A549 (cell line): ENCODE data around the gene ANKFN1.

Experiments
- EP300 ChIP-seq, 2 experiments: fragments of >200 bp; sonication (Bioruptor Twin); formaldehyde crosslinking; IDR thresholded peaks; 2 replicates in 1 of 2; 3 replicates in 1 of 2; pipeline ENCODE4 v1.6.1; 2016 to 2017
- FOSB ChIP-seq: fragments of 250-450 bp; sonication (Bioruptor Pico); IDR thresholded peaks from 2 replicates; pipeline ENCODE4 v1.5.0; 2020; ENCODE audit warnings: mild to moderate bottlenecking, moderate library complexity
- NPAS2 ChIP-seq: fragments of 250-450 bp; sonication (Bioruptor Pico); IDR thresholded peaks from 2 replicates; pipeline ENCODE4 v1.8.0; 2022; ENCODE audit warnings: mild to moderate bottlenecking, moderate library complexity, borderline replicate concordance
- RCOR1 ChIP-seq: fragments of 150-350 bp; IDR thresholded peaks from 2 replicates; pipeline ENCODE4 v1.6.1; 2014; ENCODE audit warnings: antibody characterized with exemption, low read length, low read depth
- TFCP2L1 ChIP-seq: fragments of 250-450 bp; sonication (Bioruptor Pico); IDR thresholded peaks from 2 replicates; pipeline ENCODE4 v1.5.0; 2021; ENCODE audit warnings: mild to moderate bottlenecking
- TF ChIP-seq, protein P1 (sequence below): fragments of >200 bp; sonication (Bioruptor Twin); formaldehyde crosslinking; IDR thresholded peaks from 3 replicates; pipeline ENCODE4 v1.5.1; 2016

DNA sequence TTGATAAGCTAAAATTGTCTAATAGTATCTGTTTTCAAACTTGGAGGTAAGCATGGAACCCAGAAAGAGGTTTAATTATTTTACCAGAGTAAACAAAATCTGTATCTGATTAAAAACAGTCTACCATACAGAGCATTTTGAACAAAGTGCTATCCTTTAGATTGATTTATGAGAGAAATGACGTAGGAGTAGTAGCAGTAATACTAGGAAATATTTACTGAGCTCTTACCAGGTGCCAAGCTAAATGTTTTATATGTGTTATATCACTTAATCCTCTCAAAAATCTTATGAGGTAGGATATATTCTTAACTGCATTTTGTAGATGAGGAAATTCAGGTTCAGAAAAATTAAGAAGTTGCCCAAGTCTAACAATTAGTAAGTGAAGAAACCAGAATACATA is 253.8 kb downstream of the ANKFN1 start:
- TF ChIP-seq NPAS2 (CRISPR knock-in tag) = no peak
- TF ChIP-seq TFCP2L1 (CRISPR knock-in tag) = no peak
- TF ChIP-seq, protein P1, sequence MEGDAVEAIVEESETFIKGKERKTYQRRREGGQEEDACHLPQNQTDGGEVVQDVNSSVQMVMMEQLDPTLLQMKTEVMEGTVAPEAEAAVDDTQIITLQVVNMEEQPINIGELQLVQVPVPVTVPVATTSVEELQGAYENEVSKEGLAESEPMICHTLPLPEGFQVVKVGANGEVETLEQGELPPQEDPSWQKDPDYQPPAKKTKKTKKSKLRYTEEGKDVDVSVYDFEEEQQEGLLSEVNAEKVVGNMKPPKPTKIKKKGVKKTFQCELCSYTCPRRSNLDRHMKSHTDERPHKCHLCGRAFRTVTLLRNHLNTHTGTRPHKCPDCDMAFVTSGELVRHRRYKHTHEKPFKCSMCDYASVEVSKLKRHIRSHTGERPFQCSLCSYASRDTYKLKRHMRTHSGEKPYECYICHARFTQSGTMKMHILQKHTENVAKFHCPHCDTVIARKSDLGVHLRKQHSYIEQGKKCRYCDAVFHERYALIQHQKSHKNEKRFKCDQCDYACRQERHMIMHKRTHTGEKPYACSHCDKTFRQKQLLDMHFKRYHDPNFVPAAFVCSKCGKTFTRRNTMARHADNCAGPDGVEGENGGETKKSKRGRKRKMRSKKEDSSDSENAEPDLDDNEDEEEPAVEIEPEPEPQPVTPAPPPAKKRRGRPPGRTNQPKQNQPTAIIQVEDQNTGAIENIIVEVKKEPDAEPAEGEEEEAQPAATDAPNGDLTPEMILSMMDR = no peak
- no peak for TF ChIP-seq EP300 (IDR thresholded peaks at IDR 0.05)
- no peak for TF ChIP-seq FOSB (CRISPR knock-in tag)
- no peak for TF ChIP-seq RCOR1
